Endodermal cell (in vitro differentiated cells): ENCODE measurements around the gene CYSRT1. TPM values are rescaled to one million over a fixed set of nuclear protein-coding genes. Genes with fewer than 3 reads are reported as not detected.

Experiments
- DNase-seq: peaks from one replicate; pipeline ENCODE4 v3.0.0-alpha.2; 2017
- H3K27ac ChIP-seq: 2 replicates; pipeline ENCODE4 v1.5.1; 2013; ENCODE audit warnings: mild to moderate bottlenecking, low read depth, low read length, moderate library complexity
- H3K27me3 ChIP-seq: 2 replicates; pipeline ENCODE4 v1.6.1; 2013; ENCODE audit warnings: mild to moderate bottlenecking, low read length, moderate library complexity; ENCODE audit not compliant: insufficient read depth, control insufficient read depth, poor library complexity, severe bottlenecking
- H3K36me3 ChIP-seq: 2 replicates; pipeline ENCODE4 v1.7.0; 2013; ENCODE audit warnings: mild to moderate bottlenecking, low read length, moderate library complexity; ENCODE audit not compliant: control insufficient read depth, insufficient read depth
- H3K4me1 ChIP-seq: one replicate; pipeline ENCODE4 v1.7.0; 2013; ENCODE audit warnings: low read length; ENCODE audit not compliant: control insufficient read depth, insufficient read depth
- H3K4me3 ChIP-seq: 2 replicates; pipeline ENCODE4 v1.5.1; 2013; ENCODE audit warnings: mild to moderate bottlenecking, low read length, moderate library complexity
- H3K9ac ChIP-seq: 2 replicates; pipeline ENCODE4 v1.6.1; 2013; ENCODE audit warnings: mild to moderate bottlenecking, low read length, moderate library complexity; ENCODE audit not compliant: poor library complexity, severe bottlenecking; ENCODE audit errors: extremely low read depth
- H3K9me3 ChIP-seq: 2 replicates; pipeline ENCODE4 v1.6.1; 2013; ENCODE audit warnings: mild to moderate bottlenecking, low read length, moderate library complexity; ENCODE audit not compliant: control insufficient read depth
- H3K27ac Mint-ChIP-seq: 2 replicates; pipeline ENCODE4 v1.8.0; 2020; ENCODE audit warnings: mixed read lengths
- H3K27me3 Mint-ChIP-seq: 2 replicates; pipeline ENCODE4 v1.8.0; 2021; ENCODE audit warnings: mild to moderate bottlenecking, mixed read lengths; ENCODE audit not compliant: insufficient read depth
- H3K36me3 Mint-ChIP-seq: 2 replicates; pipeline ENCODE4 v1.8.0; 2020; ENCODE audit warnings: low read depth, mixed read lengths
- H3K4me1 Mint-ChIP-seq: 2 replicates; pipeline ENCODE4 v1.8.0; 2020; ENCODE audit warnings: mixed read lengths
- H3K4me3 Mint-ChIP-seq: 2 replicates; pipeline ENCODE4 v1.8.0; 2020; ENCODE audit warnings: mild to moderate bottlenecking, moderate library complexity, mixed read lengths
- H3K9me3 Mint-ChIP-seq: 2 replicates; pipeline ENCODE4 v1.8.0; 2020; ENCODE audit warnings: mild to moderate bottlenecking, mixed read lengths
- WGBS, 2 experiments: methylation state at CpG; one replicate each; pipeline versions ENCODE4 v1.1.5 to v1.1.7; 2013; ENCODE audit warnings: missing lambda C conversion rate in 2 of 2, mixed read lengths in 1 of 2; ENCODE audit not compliant: insufficient coverage in 1 of 2, insufficient read length in 1 of 2; 5-methylcytosine and 5-hydroxymethylcytosine counted together
- total RNA-seq, 2 donors: library from RNA; stranded (reverse); fragmentation: NEBNext Ultra II Directional in 1 of 2; extraction: Animal tissue kit (Norgen Biotek cat#: 25700) in 1 of 2; gene quantifications; 2 replicates in 1 of 2; 3 replicates in 1 of 2; pipeline ENCODE4 v1.2.1, GENCODE V29; 2021
- TF ChIP-seq, protein P1 (sequence below): fragments of 200-600 bp; sonication (generic); conservative IDR thresholded peaks from 2 replicates; pipeline ENCODE4 v1.5.0; 2021; ENCODE audit warnings: antibody characterized with exemption, mild to moderate bottlenecking

CYSRT1 gene
- total RNA-seq, 2 donors from 2014 or later: 1.4 to 1.8 TPM

- peak overlapping the region; percentile 19 for H3K4me3 Mint-ChIP-seq
- Histone ChIP-seq H3K9ac (no peak overlapping the region), H3K9me3 (no peaks in the 10 kb centered on the region), H3K4me3 (no peak overlapping the region), H3K4me1 (peaks cover 23% of the 10 kb centered on the region), H3K27ac (no peak overlapping the region), H3K36me3 (peaks cover 1% of the 10 kb centered on the region), H3K27me3 (no peaks in the 10 kb centered on the region)
- H3K27ac Mint-ChIP-seq: peak overlapping the region; percentile 48
- no peaks in the 10 kb centered on the region for H3K9me3 Mint-ChIP-seq
- H3K4me1 Mint-ChIP-seq: peaks cover 15% of the 10 kb centered on the region
- peaks cover 7% of the 10 kb centered on the region for H3K36me3 Mint-ChIP-seq
- no peak for DNase-seq
- TF ChIP-seq, protein P1, sequence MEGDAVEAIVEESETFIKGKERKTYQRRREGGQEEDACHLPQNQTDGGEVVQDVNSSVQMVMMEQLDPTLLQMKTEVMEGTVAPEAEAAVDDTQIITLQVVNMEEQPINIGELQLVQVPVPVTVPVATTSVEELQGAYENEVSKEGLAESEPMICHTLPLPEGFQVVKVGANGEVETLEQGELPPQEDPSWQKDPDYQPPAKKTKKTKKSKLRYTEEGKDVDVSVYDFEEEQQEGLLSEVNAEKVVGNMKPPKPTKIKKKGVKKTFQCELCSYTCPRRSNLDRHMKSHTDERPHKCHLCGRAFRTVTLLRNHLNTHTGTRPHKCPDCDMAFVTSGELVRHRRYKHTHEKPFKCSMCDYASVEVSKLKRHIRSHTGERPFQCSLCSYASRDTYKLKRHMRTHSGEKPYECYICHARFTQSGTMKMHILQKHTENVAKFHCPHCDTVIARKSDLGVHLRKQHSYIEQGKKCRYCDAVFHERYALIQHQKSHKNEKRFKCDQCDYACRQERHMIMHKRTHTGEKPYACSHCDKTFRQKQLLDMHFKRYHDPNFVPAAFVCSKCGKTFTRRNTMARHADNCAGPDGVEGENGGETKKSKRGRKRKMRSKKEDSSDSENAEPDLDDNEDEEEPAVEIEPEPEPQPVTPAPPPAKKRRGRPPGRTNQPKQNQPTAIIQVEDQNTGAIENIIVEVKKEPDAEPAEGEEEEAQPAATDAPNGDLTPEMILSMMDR: no peak
- WGBS, 2 experiments: 93 to 97% methylated on average over 8 to 10 of the region's 10 CpGs
- no peaks in the 10 kb centered on the region for H3K27me3 Mint-ChIP-seq
These were observed 5.1 kb upstream of the CYSRT1 start for GRCh38 chr9:137219757-137220316.

- peak overlapping the region; percentile 30 for H3K4me3 Mint-ChIP-seq
- Histone ChIP-seq H3K9ac (no peak overlapping the region), H3K36me3 (no peaks in the 10 kb centered on the region), H3K27me3 (no peaks in the 10 kb centered on the region), H3K4me3 (no peak overlapping the region), H3K4me1 (peaks cover 23% of the 10 kb centered on the region), H3K27ac (no peak overlapping the region), H3K9me3 (no peaks in the 10 kb centered on the region)
- DNase-seq: no peak
- H3K9me3 Mint-ChIP-seq: no peaks in the 10 kb centered on the region
- TF ChIP-seq, protein P1: no peak
- H3K4me1 Mint-ChIP-seq: peaks cover 15% of the 10 kb centered on the region
- H3K27me3 Mint-ChIP-seq: no peaks in the 10 kb centered on the region
- H3K27ac Mint-ChIP-seq: peak overlapping the region; percentile 48
- H3K36me3 Mint-ChIP-seq: peaks cover 6% of the 10 kb centered on the region
- 95% methylated on average over 42 to 52 of the region's 52 CpGs for WGBS, 2 experiments
These were observed 4.5 kb upstream of the CYSRT1 start for GRCh38 chr9:137220317-137221094.

DNA sequence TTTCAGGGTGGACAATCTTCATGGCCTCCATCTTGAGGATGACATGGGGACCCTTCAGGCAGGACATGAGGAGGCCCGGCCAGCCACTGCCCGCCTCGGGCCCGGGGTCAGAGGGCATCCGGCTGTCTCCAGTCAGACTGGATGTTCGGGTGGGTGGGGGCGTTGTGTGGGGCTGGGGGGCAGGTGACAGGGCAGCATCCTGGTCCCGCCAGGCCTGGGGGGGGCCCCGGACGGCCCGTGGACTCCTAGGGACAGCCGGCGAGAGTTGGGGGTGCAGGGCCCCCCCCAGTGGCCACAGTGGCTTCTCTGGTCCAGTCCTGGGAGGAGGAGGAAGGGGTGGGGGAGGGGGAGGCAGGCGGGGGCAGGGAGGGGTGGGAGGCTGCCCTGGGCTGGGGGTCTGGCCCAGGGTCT is 3.9 kb upstream of the CYSRT1 start:
- Mint-ChIP-seq H3K9me3 (no peaks in the 10 kb centered on the region), H3K4me1 (peaks cover 15% of the 10 kb centered on the region), H3K4me3 (peak overlapping the region; percentile 43), H3K27ac (peak overlapping the region; percentile 26), H3K27me3 (no peaks in the 10 kb centered on the region), H3K36me3 (peaks cover 3% of the 10 kb centered on the region)
- Histone ChIP-seq H3K27ac (no peak overlapping the region), H3K9ac (no peak overlapping the region), H3K4me3 (no peak overlapping the region), H3K9me3 (no peaks in the 10 kb centered on the region), H3K4me1 (peaks cover 23% of the 10 kb centered on the region), H3K27me3 (no peaks in the 10 kb centered on the region), H3K36me3 (no peaks in the 10 kb centered on the region)
- 93 to 100% methylated on average over 1 to 11 of the region's 14 CpGs for WGBS, 2 experiments
- DNase-seq: no peak
- TF ChIP-seq, protein P1: no peak
